ENCODE data around the gene FIGNL1.

The FIGNL1 gene

GRCh38 chr7:50470250-50471163 lies 20.4 kb upstream of the FIGNL1 start:
- TF ChIP-seq ZFX (IDR thresholded peaks at IDR 0.05; ENCODE audit: borderline replicate concordance) (no peak), CTCF (IDR thresholded peaks at IDR 0.05) (no peak)
- H3K27ac ChIP-seq: no peak overlapping the region

GRCh38 chr7:50469181-50469580 lies 19.0 kb upstream of the FIGNL1 start:
- TF ChIP-seq CTCF (IDR thresholded peaks at IDR 0.05): no peak
- no peak for TF ChIP-seq ZFX (IDR thresholded peaks at IDR 0.05; ENCODE audit: borderline replicate concordance)
- no peak overlapping the region for H3K27ac ChIP-seq

GRCh38 chr7:50467817-50468610 lies 17.9 kb upstream of the FIGNL1 start:
- TF ChIP-seq ZFX (IDR thresholded peaks at IDR 0.05; ENCODE audit: borderline replicate concordance): no peak
- peak; percentile 97 for TF ChIP-seq CTCF (IDR thresholded peaks at IDR 0.05)
- H3K27ac ChIP-seq: no peak overlapping the region

GRCh38 chr7:50466815-50467585 lies 16.9 kb upstream of the FIGNL1 start:
- no peak overlapping the region for H3K27ac ChIP-seq
- TF ChIP-seq CTCF (IDR thresholded peaks at IDR 0.05) (no peak), ZFX (IDR thresholded peaks at IDR 0.05; ENCODE audit: borderline replicate concordance) (no peak)

GRCh38 chr7:50463035-50463434 lies 12.9 kb upstream of the FIGNL1 start:
- no peak overlapping the region for H3K27ac ChIP-seq
- TF ChIP-seq CTCF (IDR thresholded peaks at IDR 0.05) (no peak), ZFX (IDR thresholded peaks at IDR 0.05; ENCODE audit: borderline replicate concordance) (no peak)

GRCh38 chr7:50462361-50462760 lies 12.2 kb upstream of the FIGNL1 start:
- no peak overlapping the region for H3K27ac ChIP-seq
- TF ChIP-seq ZFX (IDR thresholded peaks at IDR 0.05; ENCODE audit: borderline replicate concordance): no peak
- TF ChIP-seq CTCF (IDR thresholded peaks at IDR 0.05): no peak

Data from 22Rv1 (cell line).